IPS-18c (cell line): ENCODE data around the gene PSMD9.
"Not testable (repeated sequence)": the region's sequence is repeated elsewhere in the genome, so short reads cannot be mapped to it uniquely, and the experiment has no call there.

Source experiments
- H3K4me3 ChIP-seq: 2 replicates; pipeline ENCODE4 v1.7.0; 2013; ENCODE audit warnings: low read depth, mild to moderate bottlenecking, low read length, moderate library complexity; ENCODE audit not compliant: insufficient read depth
- H3K9me3 ChIP-seq: one replicate; pipeline ENCODE4 v1.6.1; 2013; ENCODE audit warnings: mild to moderate bottlenecking, low read length, moderate library complexity; ENCODE audit not compliant: control insufficient read depth, insufficient read depth

PSMD9 gene

DNA sequence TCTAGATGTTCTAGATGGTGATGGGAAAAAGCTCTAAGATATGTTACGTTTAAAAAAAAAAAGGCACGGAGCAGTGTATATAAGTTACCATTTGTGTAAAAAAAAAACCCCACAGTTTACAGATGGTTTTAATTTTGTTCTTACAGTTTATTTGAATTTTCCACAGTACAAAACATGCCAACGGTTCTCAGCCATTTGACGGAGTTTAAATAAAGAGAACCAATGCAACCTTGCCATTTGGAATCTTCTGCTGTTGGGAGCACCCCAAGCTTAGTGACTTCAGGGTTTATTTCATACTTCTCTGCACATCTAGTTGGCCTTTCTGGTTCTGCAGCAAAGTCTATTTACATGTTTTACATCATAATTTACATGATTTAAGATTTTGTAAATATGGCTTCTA is 22.3 kb upstream of the PSMD9 start:
- no peak overlapping the region for H3K4me3 ChIP-seq
- H3K9me3 ChIP-seq, result no peaks in the 10 kb centered on the region

DNA sequence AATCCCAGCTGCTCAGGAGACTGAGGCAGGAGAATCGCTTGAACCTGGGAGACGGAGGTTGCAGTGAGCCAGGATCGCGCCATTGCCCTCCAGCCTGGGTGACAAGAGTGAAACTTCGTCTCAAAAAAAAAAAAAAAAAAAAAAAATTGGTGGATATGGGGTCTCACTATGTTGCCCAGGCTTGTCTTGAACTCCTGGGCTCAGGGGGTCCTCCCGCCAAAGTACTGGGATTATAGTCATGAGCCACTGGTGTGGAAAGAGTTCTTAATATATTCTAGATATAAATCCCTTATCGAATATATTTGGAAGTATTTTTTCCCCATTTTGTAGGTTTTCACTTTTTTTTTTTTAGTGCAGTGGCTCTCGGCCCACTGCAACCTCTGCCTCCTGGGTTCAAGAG is 19.4 kb upstream of the PSMD9 start:
- H3K4me3 ChIP-seq, H3K9me3 ChIP-seq: not testable (repeated sequence)

- Histone ChIP-seq H3K9me3 (no peaks in the 10 kb centered on the region), H3K4me3 (no peak overlapping the region)
These were observed 17.1 kb upstream of the PSMD9 start for GRCh38 chr12:121871467-121871866.

GRCh38 chr12:121872546-121873215 is 15.9 kb upstream of the PSMD9 start:
- Histone ChIP-seq H3K9me3 (no peaks in the 10 kb centered on the region), H3K4me3 (no peak overlapping the region)

GRCh38 chr12:121873216-121873569 is 15.4 kb upstream of the PSMD9 start:
- Histone ChIP-seq H3K4me3 (no peak overlapping the region), H3K9me3 (no peaks in the 10 kb centered on the region)

GRCh38 chr12:121874071-121874470 is 14.5 kb upstream of the PSMD9 start:
- H3K9me3 ChIP-seq, result no peaks in the 10 kb centered on the region
- H3K4me3 ChIP-seq, result no peak overlapping the region

DNA sequence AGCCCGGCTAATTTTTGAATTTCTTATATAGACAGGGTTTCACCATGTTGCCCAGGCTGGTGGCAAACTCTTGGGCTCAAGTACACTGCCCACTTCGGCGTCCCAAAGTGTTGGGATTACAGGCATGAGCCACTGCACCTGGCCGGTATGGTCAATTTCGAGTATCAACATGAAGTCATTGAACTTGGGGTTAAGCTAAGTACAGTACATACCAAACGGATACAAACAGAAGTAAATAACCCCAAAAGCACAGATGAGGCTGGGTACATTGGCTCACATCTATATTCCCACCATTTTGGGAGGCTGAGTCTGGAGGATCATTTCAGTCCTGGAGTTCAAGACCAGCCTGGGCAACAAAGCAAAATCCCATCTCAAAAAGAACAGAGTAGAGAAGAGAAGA is 13.0 kb upstream of the PSMD9 start:
- no peaks in the 10 kb centered on the region for H3K9me3 ChIP-seq
- no peak overlapping the region for H3K4me3 ChIP-seq

- not testable (repeated sequence) for H3K4me3 ChIP-seq, H3K9me3 ChIP-seq
These were observed 12.5 kb upstream of the PSMD9 start for GRCh38 chr12:121876080-121876447.

DNA sequence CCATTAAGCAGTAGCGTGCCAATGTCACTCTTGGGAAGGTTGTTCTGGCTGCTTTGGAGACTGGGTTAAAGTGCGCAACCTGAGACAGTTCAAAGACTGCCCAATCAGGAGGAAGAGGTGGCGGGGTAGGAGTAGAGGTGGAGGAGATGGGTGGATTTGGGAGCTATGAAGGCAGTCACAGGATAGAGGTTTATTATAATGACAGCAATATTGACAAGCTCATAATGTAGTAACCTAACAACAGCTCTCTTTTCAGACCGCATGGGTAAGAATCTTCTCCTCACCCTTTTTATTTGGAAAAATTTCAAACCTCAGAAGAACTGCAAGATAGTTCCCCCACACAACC is 5.3 kb upstream of the PSMD9 start:
- Histone ChIP-seq H3K9me3 (no peaks in the 10 kb centered on the region), H3K4me3 (no peak overlapping the region)

- H3K9me3 ChIP-seq, H3K4me3 ChIP-seq: not testable (repeated sequence)
These were observed 3.5 kb upstream of the PSMD9 start for GRCh38 chr12:121885129-121885528.

DNA sequence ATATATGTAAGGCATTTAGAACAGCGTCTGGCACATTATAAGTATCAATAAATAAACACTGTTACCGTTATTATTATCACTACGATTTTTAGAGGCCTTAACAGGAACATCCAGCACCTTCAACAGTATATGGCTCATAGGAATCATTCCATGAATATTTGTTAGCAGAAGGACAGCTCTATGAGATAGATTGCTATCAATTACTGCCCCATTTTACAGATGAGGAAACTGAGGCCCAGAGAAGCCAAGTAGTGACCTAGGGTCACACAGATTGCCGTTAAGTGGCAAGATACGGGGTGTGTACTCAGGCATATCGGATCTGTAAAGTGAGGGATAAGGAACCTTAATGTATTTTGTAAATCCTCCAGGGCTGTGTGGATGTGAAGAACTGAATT is 510 bp upstream of the PSMD9 start:
- Histone ChIP-seq H3K4me3 (peak overlapping the region; percentile 70), H3K9me3 (no peaks in the 10 kb centered on the region)

DNA sequence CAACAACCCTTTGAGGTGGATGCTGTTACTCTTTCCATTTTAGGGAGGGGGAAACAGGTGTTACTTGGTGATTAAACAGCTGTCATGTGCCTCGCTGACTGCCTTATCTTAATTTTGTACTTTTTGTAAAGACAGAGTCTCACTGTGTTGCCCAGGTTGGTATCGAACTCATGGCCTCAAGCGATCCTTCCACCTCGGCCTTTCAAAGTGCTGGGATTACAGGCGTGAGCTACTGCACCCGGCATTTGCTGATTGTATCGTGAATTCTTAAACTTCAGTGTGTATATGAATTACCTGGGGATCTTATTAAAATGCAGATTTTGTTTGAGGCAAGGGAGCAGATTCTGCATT is 659 bp downstream of the PSMD9 start:
- Histone ChIP-seq H3K4me3 (peak overlapping the region; percentile 70; the same call in 1 of the 2 replicates), H3K9me3 (no peaks in the 10 kb centered on the region)

DNA sequence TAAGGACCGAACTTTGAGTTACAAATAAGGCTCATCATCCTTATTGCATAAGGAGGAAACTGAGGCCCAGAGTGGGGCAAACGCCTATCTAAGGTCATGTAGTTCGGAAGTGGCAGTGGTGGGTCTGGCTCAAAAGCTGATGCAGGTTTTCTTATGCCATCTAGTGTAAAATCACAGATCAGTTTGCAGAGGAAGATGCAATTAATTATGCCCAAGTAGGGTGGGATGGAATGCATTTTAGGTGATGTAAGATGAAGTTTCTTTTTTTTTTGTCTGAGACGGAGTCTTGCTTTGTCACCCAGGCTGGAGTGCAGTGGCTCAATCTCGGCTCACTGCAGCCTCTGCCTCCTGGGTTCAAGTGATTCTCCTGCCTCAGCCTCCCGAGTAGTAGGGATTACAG is 1.1 kb downstream of the PSMD9 start:
- not testable (repeated sequence) for H3K9me3 ChIP-seq
- peak overlapping the region; percentile 70; the same call in 1 of the 2 replicates for H3K4me3 ChIP-seq

DNA sequence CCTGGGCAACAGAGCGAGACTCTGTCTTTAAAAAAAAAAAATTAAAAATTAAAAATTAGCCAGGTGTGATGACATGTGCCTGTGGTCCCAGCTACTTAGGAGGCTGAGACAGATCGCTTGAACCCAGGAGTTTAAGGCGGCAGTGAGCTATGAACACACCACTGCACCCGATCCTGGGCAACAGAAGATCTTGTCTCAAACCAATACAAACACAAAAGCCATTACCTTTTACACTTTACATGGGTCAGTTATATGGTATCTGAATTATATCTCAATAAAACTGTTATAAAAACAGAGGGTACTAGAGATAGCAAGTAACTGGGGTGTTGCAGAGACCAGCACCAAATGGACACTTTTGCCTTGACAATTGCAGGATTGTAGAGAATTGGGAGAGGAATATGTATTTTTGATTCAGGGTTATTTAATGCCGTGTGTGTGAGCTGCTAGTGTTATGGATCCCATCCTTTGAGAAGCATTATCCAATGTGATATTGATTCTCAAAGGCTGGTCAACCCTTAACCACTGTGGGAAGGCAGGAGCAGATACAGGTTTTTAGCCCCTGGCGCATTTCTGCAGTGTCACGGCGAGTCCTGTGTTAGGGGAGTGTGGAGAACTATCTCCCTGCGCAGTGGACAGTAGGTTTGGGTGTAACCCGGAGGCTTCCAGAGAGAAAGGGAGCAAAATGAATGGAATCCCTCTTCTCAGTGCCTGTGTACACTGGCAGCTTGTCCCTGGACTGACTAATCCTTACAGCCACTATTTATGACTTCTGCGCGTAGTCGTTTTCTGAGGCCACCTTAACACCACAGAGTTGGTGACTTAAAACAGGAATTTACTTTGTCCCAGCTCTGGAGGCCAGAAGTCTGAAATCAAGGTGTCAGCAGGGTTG is 4.3 kb downstream of the PSMD9 start:
- H3K9me3 ChIP-seq, result no peaks in the 10 kb centered on the region

DNA sequence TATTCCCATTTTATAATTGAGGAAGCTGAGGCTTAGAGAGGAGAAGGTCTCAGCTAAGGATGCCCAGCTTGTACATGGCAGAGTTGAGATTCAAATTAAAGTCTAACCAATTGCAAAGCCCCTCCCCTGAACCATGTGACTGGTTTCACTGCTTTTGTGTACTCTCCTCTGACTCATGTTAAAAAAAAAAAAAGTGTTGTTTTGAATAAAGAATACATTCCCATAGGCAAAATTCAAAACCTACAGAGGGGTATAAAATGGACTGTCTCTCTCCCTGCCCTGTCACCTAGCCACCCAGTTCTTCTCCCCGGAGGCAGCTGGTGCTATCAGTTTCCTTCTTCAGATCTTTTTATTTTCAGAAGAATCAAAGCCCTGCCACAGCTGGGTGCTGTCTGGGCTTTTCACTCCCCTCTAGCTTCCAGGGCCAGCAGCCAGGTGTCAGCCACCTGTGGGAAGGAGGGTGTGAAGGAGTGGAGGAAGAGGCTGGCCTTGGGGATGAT is 5.4 kb downstream of the PSMD9 start:
- H3K4me3 ChIP-seq, result no peak overlapping the region
- H3K9me3 ChIP-seq, result no peaks in the 10 kb centered on the region

More for the DNA sequence above, 4.3 kb downstream of the PSMD9 start:
- no peak overlapping the region for H3K4me3 ChIP-seq

- Histone ChIP-seq H3K9me3 (no peaks in the 10 kb centered on the region), H3K4me3 (no peak overlapping the region)
These were observed 6.0 kb downstream of the PSMD9 start for GRCh38 chr12:121894633-121895032.

- Histone ChIP-seq H3K4me3 (no peak overlapping the region), H3K9me3 (no peaks in the 10 kb centered on the region)
These were observed 9.7 kb downstream of the PSMD9 start for GRCh38 chr12:121898287-121898686.

GRCh38 chr12:121899590-121899989 is 11.0 kb downstream of the PSMD9 start:
- Histone ChIP-seq H3K4me3 (no peak overlapping the region), H3K9me3 (no peaks in the 10 kb centered on the region)
